DMS53 treated with DMSO at 0.1 percent for 48 hours (cell line): Measurements from ENCODE around the gene IFITM10.

Experiments
- DNase-seq: peaks from one replicate; lab custom pipeline; 2025; ENCODE audit not compliant: unreplicated experiment; lab: John Stamatoyannopoulos, UW

The IFITM10 gene

DNA sequence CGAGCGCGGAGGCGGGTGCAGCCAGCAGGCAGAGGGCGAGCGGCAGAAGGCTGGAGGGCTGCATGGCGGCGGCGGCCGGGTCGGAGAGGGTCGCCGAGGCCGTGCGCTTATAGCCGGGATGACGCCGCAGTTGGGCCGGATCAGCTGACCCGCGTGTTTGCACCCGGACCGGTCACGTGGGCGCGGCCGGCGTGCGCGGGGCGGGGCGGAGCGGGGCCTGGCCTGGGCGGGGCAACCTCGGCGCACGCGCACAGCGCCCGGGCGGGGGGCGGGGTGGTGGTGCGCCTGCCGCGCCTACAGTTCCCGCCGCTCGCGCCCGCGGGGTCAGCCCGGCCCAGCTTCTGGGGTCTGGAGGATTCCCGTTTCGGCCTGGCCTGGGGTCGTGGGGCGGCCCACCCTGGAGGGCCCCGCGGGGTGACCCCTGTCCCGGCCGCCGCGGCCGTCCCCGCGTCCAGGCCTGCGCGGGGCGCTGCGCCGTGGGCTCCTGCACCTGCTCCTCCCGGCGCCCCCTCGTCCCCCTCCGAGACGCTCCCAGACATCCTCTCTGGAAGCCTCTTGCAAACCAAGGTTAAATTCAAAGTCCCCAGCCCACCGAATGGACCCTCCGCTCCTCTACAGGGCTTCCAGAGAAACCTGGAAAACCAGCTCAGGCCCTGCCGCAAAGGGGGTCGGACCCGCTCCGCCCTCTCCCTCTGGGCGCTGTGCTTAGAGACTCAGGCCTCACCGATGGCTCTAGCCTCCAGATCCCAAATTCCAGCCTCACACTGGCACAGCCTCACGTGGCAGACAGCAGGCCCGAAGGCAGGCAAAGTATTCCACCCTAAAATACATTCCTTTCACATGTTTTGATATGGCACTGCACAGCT lies 13.6 kb upstream of the IFITM10 start, which contains the start of gene CTSD:
CTSD (minus strand) TSS at position 132 of the 866 bp plus-strand sequence; CDS start at position 64, 68 bp downstream.
- DNase-seq = peak; percentile 56

DNA sequence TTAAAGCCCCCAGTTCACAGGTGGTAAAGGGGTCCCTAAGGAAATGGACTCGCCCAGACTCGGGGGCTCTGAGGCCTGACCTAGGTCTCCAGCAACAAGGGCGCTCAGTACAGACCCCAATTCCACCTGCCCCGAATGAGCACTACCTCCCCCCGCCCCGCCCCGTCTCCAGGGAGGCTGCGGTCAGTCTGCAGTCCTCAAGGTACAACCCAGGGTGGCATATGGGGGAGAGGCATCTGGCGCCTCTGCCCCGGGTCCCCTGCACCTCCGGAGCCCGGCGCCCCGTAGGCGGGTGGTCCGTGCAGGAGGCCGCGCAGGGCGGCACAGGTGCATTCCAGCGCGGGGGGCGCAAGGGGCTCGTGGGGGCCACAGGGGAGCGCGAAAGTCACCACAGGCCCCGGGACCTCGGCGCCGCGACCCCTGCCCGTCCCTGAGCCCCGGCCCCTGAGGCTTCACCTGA lies 13.0 kb upstream of the IFITM10 start:
- DNase-seq = no peak

DNA sequence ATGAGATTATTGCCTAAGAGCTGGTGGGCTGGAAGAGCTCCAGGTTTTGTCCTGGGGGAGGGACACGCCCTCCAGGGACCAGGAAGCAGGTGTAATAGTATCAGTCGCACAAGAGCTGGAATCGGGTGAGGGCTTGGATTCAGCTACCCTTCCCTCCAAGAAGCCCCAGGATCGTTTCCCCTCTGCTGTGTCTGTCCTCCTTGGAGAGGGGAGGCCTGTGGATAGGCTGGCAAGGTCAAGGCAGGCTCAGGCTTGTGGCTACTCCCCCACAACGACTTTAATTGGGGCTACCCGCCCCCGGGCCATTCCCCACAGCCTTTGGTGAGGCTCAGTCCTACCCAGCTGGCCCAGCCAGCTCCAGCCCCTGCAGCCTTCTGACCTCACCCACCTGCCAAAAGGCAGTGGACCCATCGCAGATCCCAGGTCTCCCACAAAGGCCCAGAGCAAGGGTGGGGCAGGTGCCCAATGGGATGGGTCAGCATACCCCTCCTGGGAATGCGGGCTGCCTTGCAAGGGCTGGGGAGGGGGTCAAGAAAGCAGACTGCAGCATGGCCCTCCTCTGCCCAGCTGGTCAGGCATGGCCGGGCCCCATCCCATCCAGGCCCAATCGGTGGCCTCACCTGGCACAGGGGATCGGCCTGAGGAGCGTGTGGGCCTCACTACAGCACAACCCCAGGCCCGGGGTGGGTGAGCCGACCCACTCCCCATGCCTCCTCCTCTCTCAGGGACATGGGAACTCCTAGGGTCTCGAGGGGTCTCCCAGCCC lies 12.3 kb upstream of the IFITM10 start:
- peak; percentile 16 for DNase-seq

DNA sequence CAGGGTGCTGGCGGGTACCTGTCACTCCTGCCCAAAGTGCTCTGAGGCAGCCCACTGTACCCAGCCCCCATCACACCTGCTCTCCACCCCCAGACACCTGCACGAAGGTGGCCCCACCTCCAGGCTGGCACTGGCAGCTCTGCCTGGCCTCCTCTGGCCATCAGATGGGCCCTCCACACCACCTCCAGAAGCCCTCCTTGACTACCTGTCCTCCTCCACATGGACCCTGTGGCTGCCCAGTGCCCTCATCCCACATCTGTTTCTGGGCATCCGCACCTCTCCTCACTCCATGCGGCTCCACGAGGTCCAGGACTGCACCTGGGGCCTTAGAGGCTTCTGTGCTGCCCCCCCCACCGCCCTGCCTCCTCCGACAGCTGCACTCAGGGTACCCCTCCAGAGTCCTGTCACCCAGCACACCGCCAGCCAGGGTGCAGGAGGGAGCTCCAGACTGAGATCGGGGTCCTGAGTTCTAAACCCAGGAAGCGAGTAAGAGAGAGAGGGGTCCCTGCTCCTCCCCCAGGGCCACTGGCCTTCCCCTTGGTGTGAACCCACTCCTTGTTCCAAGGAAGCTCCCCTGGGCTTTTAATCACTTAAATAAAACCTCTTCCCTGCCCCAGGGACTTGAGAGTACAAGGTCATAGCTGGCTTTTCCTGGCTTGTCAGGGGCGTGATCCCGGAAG lies 11.6 kb upstream of the IFITM10 start:
- no peak for DNase-seq

DNA sequence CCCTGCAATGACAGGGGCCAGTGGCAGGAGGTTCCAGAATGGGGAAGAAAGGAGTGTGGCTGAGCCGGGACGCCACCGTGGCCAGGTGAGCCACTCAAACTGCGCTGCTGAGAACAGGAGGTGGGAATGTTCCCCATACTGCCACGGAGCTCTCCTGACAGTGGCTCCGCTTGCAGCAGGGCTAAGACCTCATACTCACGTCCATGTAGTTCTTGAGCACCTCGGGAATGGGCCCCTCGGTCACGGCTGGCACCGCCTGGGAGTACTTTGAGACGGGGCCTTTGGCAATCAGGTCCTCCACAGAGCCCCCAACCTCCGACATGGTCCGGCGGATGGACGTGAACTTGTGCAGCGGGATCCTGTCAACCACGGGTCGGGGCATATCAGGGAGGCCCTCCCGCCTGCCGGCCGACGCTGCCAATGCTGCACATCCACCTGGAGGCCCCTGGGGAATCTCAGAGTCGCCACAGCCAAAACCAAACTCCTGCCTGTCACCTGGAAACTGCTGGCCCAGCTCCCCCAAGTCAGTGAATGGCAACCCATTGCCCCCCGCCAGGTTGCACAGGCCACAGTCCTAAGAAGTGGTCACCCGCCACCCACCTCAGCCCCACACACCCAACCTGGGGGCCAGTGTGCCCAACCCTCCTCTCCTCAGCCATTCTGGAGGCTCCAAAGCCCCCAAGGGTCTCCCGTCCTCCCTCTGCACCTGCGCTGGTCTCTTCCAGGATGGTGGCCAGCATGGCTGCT lies 10.9 kb upstream of the IFITM10 start:
- no peak for DNase-seq

DNA sequence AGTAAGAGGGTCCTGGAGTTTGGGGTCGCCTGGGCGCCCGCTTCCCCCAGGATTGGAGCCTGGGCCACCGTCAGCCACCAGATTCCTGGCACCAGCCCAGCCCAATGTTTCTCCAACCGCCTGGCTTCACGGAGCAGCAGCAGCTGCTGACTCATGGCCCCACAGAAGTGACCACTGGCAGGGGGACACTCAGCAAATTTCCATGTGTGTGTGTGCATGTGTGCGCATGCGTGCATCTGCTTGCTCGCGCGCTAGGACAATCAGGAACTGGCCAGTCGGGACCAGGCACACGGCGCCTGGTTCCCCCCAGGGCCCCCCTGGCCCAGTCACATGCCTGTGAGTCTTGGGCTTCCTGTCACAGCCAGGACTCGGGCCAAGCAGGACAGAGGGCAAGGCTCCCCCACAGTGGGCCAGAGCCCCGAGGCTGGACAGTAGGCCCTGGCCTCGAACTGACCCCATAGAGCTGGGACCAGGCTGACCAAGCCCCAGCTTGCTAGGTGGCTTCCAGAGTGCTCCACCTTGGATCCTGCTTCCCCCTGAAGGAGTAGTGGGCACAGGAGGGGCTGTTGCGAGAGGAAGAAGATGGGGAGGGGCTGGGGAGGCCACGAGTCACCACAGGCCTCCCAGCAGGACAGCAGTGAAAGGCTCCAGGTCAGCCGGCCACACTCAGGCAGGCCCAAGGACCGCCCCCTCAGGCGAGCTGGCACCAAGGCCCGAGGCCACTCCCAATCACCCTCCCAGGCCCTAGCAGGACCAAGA lies 10.1 kb upstream of the IFITM10 start:
- DNase-seq = no peak

DNA sequence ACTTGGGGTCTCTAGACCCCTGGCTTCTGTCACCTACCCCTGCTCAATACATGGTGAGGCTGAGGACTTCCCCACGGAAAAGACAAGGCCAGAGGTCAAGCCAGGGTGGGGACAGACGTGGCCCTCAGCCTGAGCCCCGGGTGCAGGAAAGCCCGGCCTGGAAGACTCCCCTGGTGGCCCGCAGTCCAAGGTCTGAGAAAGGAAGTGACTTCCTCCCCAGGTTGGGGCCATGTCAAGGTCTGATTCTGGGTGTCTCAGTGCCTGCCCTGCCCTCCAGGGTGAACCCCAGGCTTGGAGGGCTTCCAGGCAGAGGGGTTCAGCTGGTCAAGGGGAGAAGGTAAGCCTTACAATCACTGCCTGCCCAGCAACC lies 9.4 kb upstream of the IFITM10 start:
- DNase-seq = no peak

DNA sequence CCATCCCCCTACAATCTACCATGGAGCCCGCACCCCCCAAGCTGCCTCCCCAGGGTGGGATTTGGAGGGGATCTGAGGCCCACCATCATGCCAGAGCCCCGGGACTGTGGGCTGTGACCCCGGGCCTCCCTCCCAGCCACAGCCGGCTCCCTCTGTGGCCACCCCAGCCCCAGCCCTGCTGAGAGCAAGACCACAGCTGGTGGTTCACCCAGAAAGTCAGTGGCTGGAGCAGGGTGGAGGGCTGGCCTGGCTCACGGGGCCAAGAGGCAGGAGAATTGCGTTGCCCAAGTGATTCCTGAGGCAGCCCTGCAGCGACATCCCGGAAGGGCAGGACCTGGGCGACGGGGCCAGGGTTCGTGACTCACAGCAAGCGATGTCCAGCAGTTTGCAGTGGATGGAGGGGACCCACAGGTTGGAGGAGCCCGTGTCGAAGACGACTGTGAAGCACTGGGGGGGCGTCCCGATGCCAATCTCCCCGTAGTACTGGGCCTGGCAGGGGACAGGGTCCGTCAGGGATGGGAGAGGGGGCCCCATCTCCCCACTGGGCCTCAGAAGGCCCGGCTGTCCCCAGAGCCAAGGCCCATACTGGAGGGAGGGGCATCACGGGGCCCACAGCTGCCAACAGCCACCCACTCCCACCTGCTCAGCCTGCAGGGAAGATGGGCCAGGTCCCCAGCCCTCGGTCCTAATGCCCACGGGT lies 8.9 kb upstream of the IFITM10 start:
- no peak for DNase-seq

DNA sequence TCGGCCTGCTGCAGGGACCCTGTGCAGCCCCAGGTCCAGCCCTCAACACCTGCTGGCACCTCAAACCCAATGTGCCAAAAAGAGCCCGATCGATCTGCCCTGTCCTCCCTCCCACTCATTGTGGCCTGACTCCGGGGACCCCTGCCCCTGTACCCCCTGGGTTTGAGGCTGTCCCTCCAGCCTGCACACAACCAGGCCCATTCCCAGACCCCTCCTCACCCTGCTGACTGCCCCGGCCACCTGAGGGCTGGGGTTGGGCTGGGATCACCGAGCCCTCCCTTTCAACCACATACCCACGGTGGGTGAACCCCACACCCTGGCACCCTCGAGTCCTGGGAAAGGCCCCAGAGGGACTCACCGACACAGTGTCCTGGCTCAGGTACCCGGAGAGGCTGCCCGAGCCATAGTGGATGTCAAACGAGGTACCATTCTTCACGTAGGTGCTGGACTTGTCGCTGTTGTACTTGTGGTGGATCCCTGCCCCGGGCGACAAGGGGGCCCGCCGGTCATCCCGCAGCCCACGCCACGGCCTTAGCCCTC lies 8.3 kb upstream of the IFITM10 start:
- DNase-seq = no peak

DNA sequence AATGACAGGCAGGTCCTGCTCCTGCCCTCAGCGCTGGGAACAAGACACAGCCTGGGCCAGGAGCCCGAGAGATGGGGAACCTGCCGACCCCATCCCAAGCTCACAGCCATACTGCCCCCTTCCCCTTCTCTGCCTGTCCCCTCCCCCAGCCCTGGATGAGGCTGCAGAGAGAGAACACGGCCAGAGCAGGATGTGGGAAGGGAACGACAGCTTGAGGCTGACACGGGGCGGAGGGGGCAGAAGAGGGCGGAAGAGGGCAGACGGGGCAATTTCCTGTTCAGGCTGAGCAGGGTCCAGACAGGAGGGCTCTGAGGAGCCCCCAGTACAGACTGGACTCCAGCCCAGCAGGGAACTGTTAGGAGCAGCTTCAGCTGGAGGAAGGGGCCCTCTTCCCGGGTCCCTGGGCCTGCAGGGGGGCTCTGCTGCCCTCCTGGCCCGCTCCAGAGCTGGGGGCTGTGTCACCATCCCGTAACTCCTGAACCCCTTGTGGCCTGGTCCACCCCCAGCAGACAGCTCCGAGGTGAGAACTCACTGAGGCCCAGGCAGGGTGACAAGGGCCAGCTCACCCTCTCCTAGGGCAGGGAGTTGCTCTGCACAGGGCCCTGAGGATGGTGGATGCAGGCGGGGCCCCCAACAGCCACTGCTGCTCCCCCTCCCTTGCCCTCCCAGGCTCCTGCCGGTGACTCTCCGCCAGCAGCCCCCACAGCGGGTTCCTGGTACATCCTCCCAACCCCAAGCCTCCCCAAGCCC lies 7.6 kb upstream of the IFITM10 start:
- DNase-seq = no peak

DNA sequence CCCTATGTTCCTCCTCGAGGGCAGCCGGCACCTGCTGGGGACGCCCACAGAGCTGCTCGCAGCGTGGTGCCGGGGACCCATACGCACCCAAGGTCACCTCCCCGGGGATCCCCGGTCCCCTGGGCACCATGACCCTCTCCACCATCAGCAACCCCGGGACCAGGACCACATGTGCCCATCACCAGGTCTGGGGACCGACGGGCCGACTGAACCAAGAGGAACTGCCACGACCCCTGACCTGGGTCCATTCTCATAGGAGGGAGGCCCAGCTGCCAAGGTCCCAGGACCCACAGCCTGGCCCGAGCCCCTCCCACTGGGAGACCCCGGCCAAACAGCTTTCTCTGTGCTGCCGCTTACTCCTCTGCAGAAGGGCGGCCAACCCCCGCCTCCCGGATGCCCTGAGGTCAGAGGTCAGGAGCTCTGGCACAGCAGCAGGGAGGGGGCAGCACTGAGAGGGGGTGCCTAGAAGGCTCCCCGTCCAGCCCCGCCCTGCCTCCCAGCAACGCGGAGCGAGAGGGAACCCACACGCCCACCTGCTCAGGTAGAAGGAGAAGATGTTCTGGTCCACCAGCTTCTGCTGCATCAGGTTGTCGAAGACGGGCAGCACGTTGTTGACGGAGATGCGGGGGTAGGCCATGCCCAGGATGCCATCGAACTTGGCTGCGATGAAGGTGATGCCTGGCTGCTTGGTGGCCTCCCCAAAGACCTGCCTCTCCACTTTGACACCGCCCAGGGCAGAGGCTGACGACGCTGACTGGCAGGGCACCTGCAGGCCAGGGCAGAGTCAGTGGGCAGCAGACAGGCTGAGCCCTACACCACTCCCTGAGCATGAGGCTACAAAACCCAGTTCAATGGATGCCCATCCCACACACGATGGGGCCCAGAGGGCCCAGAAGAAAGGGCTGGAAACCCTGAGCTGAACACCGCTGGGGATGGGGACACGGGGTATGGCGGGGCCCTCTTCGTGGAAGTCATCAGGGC lies 6.7 kb upstream of the IFITM10 start:
- DNase-seq = no peak

DNA sequence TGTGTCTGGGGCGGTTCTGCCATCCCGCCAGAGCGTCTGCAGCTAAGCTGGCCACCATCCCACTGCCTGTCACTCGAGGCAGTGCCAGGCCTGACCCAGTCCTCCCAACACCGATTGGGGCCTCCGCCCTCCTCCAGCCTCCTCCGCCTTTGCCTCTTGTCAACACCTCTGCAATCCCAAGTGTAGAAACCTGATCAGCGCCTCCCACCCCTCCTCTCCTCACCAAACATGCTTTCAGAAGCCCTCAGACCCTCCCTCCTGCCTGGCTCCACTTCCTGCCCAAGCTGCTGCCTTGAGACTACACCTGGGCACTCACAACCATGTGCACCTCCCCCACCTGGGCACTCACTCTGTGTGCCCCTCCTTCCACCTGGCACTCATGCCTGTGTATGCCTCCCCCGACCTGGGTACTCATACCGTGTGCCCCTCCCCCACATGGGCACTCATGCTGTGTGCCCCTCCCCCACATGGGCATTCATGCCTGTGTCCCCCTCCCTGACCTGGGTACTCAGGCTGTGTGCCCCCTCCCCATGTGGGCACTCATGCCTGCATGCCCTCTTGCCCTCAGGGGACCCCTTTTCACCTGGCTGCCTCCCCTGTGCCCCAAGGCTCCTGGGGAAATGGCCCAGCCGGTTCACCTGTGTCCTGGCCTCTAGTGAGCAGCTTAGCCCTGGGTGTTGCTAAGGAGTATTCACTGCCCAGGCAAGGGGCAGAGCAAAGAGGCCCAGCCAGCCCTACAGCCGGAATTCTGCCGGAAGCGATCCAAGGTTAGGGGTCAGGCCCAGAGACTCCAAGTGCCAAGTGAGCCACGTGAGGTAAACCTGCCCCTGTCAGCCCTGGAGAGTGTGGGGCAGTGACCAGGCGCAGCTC lies 5.5 kb upstream of the IFITM10 start:
- no peak for DNase-seq

DNA sequence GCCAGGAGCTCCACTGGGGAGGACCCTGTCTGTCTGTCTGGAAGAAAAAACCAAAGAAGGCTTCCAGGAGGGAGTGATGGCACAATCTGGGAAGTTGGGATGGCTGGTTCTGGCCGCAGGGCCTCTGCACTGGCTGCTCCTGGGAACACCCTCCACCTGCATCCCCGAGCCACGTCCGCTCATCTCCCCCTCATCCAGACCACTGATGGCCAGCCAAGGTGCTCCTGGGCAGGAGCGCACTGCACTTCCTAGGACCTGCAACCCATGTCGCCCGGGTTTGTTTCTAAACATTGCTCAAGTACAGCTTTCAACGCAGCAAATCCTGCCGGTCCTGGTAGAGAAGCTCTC lies 4.9 kb upstream of the IFITM10 start:
- no peak for DNase-seq

DNA sequence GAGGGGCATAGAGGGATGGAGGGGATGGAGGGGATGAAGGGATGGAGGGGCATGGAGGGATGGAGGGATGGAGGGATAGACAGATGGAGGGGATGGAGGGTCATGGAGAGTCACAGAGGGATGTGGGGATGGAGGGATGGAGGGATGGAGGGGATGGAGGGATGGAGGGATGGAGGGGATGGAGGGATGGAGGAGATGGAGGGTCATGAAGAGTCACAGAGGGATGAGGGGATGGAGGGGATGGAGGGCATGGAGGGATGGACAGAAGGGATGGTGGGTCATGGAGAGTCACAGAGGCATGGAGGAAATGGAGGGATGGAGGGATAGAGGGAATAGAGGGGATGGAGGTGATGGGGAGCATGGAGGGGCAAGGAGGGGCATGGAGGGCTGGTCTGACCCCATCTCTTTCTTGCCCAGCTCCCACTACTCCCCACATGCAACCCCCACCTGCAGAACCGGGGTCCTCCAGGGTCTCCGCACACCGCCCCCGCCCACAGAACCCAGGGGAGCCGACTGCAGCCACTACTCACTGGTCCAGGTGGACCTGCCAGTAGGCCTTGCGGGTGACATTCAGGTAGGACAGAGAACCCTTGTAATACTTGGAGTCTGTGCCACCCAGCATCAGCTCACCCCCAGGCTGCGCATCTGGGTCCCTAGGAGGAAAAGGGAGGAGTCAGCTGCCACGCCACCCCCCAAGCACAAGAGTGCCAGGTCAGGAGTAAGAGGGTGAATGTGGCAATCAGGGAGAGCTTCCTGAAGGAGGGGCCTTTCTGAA lies 4.2 kb upstream of the IFITM10 start:
- DNase-seq = no peak

DNA sequence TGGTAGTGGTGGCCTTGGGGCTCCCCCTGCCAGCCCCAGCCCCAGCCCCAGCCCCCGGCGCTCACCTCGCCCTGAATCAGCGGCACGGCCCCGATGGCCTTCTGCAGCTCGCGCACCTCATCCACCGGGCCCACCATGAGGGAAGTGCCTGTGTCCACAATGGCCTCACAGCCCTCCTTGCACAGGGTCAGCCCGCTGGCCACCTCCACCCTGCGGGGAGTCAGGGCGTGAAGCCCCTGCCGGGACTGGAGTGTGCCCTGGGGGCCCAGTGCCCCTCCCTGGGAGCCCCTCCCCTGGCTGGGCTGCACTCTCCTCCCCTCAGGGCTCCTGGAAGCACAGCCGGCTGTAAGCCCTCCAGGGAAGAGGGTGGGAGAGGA lies 3.5 kb upstream of the IFITM10 start:
- DNase-seq = no peak
